M059J (cell line): Measurements from ENCODE around the gene CREB3L2. TPM values are rescaled to one million over a fixed set of nuclear protein-coding genes. Genes with fewer than 3 reads are reported as not detected.
"Not testable (repeated sequence)": the region's sequence is repeated elsewhere in the genome, so short reads cannot be mapped to it uniquely, and the experiment has no call there.

Experiments
- DNase-seq: peaks from one replicate; pipeline ENCODE4 v3.0.0-alpha.2; 2012; ENCODE audit warnings: low read depth
- total RNA-seq: library from RNA; depleted of rRNA; stranded (reverse); fragments of >200 nt; shearing (Covaris generic); gene quantifications from 2 replicates; pipeline ENCODE4 v1.2.3, GENCODE V29; 2014

The CREB3L2 gene
- total RNA-seq, 1 experiment from 2014 or later = 31.9 TPM

- DNase-seq = no peak
Measured at GRCh38 chr7:138014686-138015085, 12.8 kb upstream of the CREB3L2 start.

GRCh38 chr7:138014201-138014600 is 12.3 kb upstream of the CREB3L2 start:
- DNase-seq = not testable (repeated sequence)

GRCh38 chr7:138009350-138009653 is 7.4 kb upstream of the CREB3L2 start:
- no peak for DNase-seq

GRCh38 chr7:138008588-138009349 is 6.9 kb upstream of the CREB3L2 start:
- DNase-seq = peak; percentile 75

GRCh38 chr7:138008019-138008587 is 6.2 kb upstream of the CREB3L2 start:
- DNase-seq = no peak

- no peak for DNase-seq
Measured at GRCh38 chr7:138006106-138006505, 4.2 kb upstream of the CREB3L2 start.

GRCh38 chr7:138004936-138005335 is 3.0 kb upstream of the CREB3L2 start:
- no peak for DNase-seq

- no peak for DNase-seq
Measured at GRCh38 chr7:138004046-138004445, 2.2 kb upstream of the CREB3L2 start.

GRCh38 chr7:138002828-138003189 is 923 bp upstream of the CREB3L2 start:
- DNase-seq = no peak

GRCh38 chr7:138002096-138002827 is 376 bp upstream of the CREB3L2 start:
- peak; percentile 100 for DNase-seq

- peak; percentile 90 for DNase-seq
Measured at GRCh38 chr7:138000081-138000701, 1.7 kb downstream of the CREB3L2 start.

GRCh38 chr7:137999496-138000080 is 2.3 kb downstream of the CREB3L2 start:
- DNase-seq = no peak

- peak; percentile 19 for DNase-seq
Measured at GRCh38 chr7:137998250-137998649, 3.6 kb downstream of the CREB3L2 start.

- DNase-seq = no peak
Measured at GRCh38 chr7:137996871-137997270, 5.0 kb downstream of the CREB3L2 start.

GRCh38 chr7:137996386-137996851 is 5.5 kb downstream of the CREB3L2 start:
- peak; percentile 22 for DNase-seq

- no peak for DNase-seq
Measured at GRCh38 chr7:137994216-137994615, 7.7 kb downstream of the CREB3L2 start.

- no peak for DNase-seq
Measured at GRCh38 chr7:137993395-137993743, 8.5 kb downstream of the CREB3L2 start.

GRCh38 chr7:137992550-137993394 is 9.1 kb downstream of the CREB3L2 start:
- peak; percentile 94 for DNase-seq

- DNase-seq = peak; percentile 66
Measured at GRCh38 chr7:137992104-137992549, 9.8 kb downstream of the CREB3L2 start.

GRCh38 chr7:137990251-137990941 is 11.5 kb downstream of the CREB3L2 start:
- peak; percentile 98 for DNase-seq

- no peak for DNase-seq
Measured at GRCh38 chr7:137989590-137989989, 12.3 kb downstream of the CREB3L2 start.
